HUES6 (cell line): ENCODE data around the gene SHROOM2.

Experiments
- H3K27ac ChIP-seq: 2 replicates; pipeline ENCODE4 v1.7.0; 2013; ENCODE audit warnings: low read depth, mild to moderate bottlenecking, low read length, inconsistent platforms
- H3K27me3 ChIP-seq: 2 replicates; pipeline ENCODE4 v1.6.1; 2013; ENCODE audit warnings: low read length; ENCODE audit not compliant: control insufficient read depth, insufficient read depth
- H3K36me3 ChIP-seq: 2 replicates; pipeline ENCODE4 v1.6.1; 2013; ENCODE audit warnings: low read length; ENCODE audit not compliant: control insufficient read depth, insufficient read depth
- H3K4me1 ChIP-seq: 2 replicates; pipeline ENCODE4 v1.6.1; 2013; ENCODE audit warnings: low read length; ENCODE audit not compliant: control insufficient read depth, insufficient read depth
- H3K4me3 ChIP-seq: 2 replicates; pipeline ENCODE4 v1.5.1; 2013; ENCODE audit warnings: low read depth, low read length
- H3K9ac ChIP-seq: one replicate; pipeline ENCODE4 v1.6.1; 2013; ENCODE audit warnings: mild to moderate bottlenecking, low read length
- H3K9me3 ChIP-seq: 2 replicates; pipeline ENCODE4 v1.6.1; 2013; ENCODE audit warnings: low read depth, low read length; ENCODE audit not compliant: control insufficient read depth, insufficient read depth

SHROOM2 gene

DNA sequence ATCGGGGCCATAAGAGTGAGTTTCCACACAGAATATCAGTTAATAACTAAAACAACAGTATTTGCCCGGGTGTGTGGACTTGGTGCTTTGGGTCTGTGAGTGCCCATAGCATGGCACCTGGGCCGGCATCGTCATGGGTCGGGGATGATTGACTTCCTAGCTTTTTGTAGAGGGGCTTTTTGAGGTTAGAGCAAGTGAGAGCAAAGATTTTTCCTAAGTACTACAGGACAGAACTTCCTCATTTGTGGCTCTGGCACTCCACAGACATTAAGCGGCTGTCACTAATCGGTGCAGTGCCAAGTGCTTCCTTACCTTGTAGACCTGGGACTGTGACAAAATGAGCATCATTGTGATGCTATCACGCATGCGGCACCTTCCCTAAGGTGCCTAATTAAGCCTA is 81.0 kb downstream of the SHROOM2 start:
- Histone ChIP-seq H3K4me1 (peaks cover 20% of the 10 kb centered on the region), H3K9me3 (peaks cover 10% of the 10 kb centered on the region), H3K9ac (no peak overlapping the region), H3K27ac (no peak overlapping the region), H3K36me3 (peaks cover 10% of the 10 kb centered on the region; the same call in 1 of the 2 replicates), H3K27me3 (no peaks in the 10 kb centered on the region), H3K4me3 (no peak overlapping the region)

DNA sequence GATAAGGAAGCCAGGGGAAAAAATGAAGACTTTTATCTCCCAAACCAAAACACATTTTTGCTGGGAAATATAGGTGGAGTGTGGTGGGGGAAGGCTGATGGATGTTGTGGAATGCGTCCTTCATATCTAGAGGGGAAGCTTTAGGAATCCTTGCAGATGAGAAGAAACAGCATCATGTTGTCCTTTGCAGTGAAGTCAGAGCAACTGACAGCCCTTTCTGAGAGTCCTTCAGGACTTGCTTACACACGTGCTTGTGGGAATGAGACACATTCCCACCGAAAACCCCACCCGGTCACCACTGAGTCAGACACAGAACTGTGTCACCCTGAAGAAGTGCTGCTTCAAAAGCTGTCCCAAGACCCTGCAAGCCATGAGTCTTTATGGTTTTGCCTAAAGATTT is 81.5 kb downstream of the SHROOM2 start:
- Histone ChIP-seq H3K27me3 (no peaks in the 10 kb centered on the region), H3K36me3 (peaks cover 10% of the 10 kb centered on the region; the same call in 1 of the 2 replicates), H3K4me1 (peaks cover 20% of the 10 kb centered on the region), H3K9me3 (peaks cover 6% of the 10 kb centered on the region), H3K9ac (no peak overlapping the region), H3K4me3 (no peak overlapping the region), H3K27ac (no peak overlapping the region)

GRCh38 chrX:9871701-9872268 is 85.6 kb downstream of the SHROOM2 start:
- Histone ChIP-seq H3K9me3 (peaks cover 2% of the 10 kb centered on the region; the same call in 1 of the 2 replicates), H3K9ac (no peak overlapping the region), H3K27me3 (no peaks in the 10 kb centered on the region), H3K4me3 (no peak overlapping the region), H3K4me1 (peaks cover 17% of the 10 kb centered on the region), H3K36me3 (peaks cover 9% of the 10 kb centered on the region; the same call in 1 of the 2 replicates), H3K27ac (no peak overlapping the region)

- no peak overlapping the region for H3K27ac ChIP-seq
- peaks cover 22% of the 10 kb centered on the region for H3K4me1 ChIP-seq
- H3K9ac ChIP-seq: no peak overlapping the region
- H3K27me3 ChIP-seq: no peaks in the 10 kb centered on the region
- no peak overlapping the region for H3K4me3 ChIP-seq
- peaks cover 2% of the 10 kb centered on the region; the same call in 1 of the 2 replicates for H3K9me3 ChIP-seq
- peaks cover 9% of the 10 kb centered on the region; the same call in 1 of the 2 replicates for H3K36me3 ChIP-seq
Measured at GRCh38 chrX:9873360-9873759, 87.1 kb downstream of the SHROOM2 start.

DNA sequence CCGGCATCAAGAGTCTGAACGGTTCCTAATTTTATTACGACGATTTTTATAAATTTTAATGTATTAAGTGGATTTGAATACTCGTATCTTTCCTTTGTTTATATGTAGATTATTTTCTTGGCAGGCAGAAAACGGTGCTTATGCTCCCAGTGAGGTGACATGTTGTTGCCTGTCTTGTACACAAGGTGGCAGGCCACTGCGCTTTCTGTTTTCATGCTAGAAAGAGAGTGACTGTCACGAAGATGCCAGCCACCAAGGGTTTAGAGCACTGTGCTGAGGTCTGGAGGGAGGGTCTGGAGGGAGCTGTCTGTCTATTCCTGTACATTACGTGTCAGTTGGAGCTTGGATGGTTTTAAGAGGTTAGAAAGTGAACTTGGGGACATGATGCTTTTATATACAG is 87.7 kb downstream of the SHROOM2 start:
- H3K9me3 ChIP-seq: peaks cover 2% of the 10 kb centered on the region; the same call in 1 of the 2 replicates
- peaks cover 9% of the 10 kb centered on the region; the same call in 1 of the 2 replicates for H3K36me3 ChIP-seq
- H3K4me1 ChIP-seq: peaks cover 23% of the 10 kb centered on the region
- H3K4me3 ChIP-seq: no peak overlapping the region
- H3K9ac ChIP-seq: no peak overlapping the region
- H3K27ac ChIP-seq: no peak overlapping the region
- H3K27me3 ChIP-seq: no peaks in the 10 kb centered on the region

DNA sequence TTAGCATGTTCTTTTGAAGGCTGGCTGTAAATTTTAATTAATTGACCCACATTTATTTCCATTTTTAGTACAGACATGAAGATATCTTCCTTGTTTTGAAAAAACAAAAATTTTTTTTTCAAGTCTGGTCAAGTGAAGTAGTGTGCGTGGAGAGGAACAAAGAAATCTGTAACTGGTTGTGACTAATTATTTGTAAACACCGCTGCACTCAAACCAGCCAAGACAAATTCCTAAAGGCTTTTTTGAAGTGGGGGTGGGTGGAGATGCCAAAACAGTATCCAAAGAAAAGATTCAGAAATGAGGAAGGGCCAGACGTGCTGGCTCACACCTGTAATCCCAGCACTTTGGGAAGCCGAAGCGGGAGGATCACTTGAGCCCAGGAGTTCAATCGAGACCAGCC is 88.3 kb downstream of the SHROOM2 start:
- Histone ChIP-seq H3K4me1 (peaks cover 23% of the 10 kb centered on the region), H3K9ac (no peak overlapping the region), H3K9me3 (peaks cover 2% of the 10 kb centered on the region; the same call in 1 of the 2 replicates), H3K36me3 (peaks cover 9% of the 10 kb centered on the region; the same call in 1 of the 2 replicates), H3K4me3 (no peak overlapping the region), H3K27me3 (no peaks in the 10 kb centered on the region), H3K27ac (no peak overlapping the region)

- Histone ChIP-seq H3K9me3 (peaks cover 2% of the 10 kb centered on the region; the same call in 1 of the 2 replicates), H3K4me3 (no peak overlapping the region), H3K27me3 (no peaks in the 10 kb centered on the region), H3K36me3 (peaks cover 7% of the 10 kb centered on the region; the same call in 1 of the 2 replicates), H3K27ac (no peak overlapping the region), H3K9ac (no peak overlapping the region), H3K4me1 (peaks cover 26% of the 10 kb centered on the region)
Measured at GRCh38 chrX:9875801-9876200, 89.6 kb downstream of the SHROOM2 start.

GRCh38 chrX:9876201-9876600 is 90.0 kb downstream of the SHROOM2 start:
- Histone ChIP-seq H3K4me1 (peaks cover 23% of the 10 kb centered on the region), H3K9me3 (peaks cover 2% of the 10 kb centered on the region; the same call in 1 of the 2 replicates), H3K27ac (no peak overlapping the region), H3K27me3 (no peaks in the 10 kb centered on the region), H3K36me3 (peaks cover 3% of the 10 kb centered on the region; the same call in 1 of the 2 replicates), H3K9ac (no peak overlapping the region), H3K4me3 (no peak overlapping the region)

DNA sequence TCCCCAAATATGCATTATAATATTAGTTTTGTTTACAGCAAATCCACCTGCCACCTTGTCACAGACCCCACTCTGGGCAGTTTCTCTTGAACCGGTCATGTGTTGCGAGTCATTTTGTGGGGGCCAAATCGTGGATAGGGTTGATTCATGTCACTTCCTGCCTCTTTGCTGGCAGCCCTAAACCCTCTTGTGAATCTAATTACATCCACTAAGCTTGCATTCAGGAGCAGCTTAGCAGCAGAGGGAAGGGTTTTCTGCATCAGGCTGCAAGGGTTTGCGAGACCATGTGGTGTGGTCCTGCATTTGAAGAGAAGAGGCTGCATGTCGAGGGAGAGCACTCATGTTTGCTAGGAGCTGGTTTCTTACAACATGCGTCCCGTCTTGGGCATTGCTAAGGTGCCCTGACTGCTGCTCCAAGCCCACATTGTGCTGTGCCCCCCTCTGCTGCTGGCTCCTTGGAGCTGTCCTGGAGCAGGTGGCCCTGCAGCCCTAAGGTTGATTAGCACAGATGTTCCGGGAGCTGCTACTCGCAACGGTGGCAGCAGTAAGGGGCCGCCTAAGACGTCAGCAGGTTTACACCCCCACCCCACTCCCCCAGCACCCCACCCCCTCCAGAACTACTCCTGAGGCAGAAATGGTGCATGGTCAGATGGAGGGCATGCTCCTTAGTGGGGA is 92.1 kb downstream of the SHROOM2 start:
- Histone ChIP-seq H3K4me1 (peaks cover 30% of the 10 kb centered on the region), H3K36me3 (peaks cover 3% of the 10 kb centered on the region; the same call in 1 of the 2 replicates), H3K27me3 (no peaks in the 10 kb centered on the region), H3K27ac (no peak overlapping the region), H3K9me3 (no peaks in the 10 kb centered on the region), H3K9ac (no peak overlapping the region), H3K4me3 (no peak overlapping the region)

DNA sequence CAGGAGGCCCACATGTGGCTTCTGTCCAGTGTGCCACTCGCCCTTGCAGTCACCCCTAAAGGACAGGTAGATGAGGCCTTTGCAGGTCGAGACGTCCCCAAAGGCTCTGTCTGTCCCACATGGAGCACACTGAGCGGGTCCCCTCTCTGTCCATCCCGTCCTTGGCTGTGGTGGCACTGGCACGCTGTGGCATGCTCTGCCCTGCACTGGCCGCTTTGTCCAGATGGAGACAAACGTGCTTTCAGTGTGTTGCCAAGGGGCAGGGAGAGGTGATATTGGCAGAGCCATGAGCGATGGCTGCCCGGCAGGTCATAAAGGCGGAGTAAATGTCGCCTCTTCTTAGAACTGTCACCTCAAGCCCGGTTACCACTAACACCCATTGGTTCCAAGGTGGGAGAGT is 94.0 kb downstream of the SHROOM2 start:
- Histone ChIP-seq H3K27me3 (no peaks in the 10 kb centered on the region), H3K4me3 (no peak overlapping the region), H3K27ac (no peak overlapping the region), H3K4me1 (peaks cover 29% of the 10 kb centered on the region), H3K9ac (no peak overlapping the region), H3K36me3 (peaks cover under 1% of the 10 kb centered on the region; the same call in 1 of the 2 replicates), H3K9me3 (no peaks in the 10 kb centered on the region)

DNA sequence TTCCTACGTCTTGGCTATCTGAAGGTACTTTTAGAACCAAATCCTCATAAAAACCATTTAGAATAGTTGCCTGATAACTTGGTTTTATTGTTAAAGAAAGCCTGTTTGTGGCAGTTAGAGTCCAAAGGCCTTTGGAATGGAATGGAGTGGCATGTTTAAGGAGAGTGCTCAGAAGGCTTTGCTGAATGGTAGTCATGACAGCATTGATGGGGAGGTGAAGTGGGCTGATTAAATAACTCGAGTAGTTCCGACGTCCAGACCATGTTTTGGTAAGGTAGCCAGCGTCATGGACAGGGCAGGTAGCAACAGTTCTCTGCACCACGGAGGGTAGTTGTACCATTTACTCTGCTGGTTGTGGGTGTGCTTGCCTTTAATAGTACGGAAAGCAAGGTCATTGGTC is 94.6 kb downstream of the SHROOM2 start:
- H3K36me3 ChIP-seq: peaks cover under 1% of the 10 kb centered on the region; the same call in 1 of the 2 replicates
- peaks cover 24% of the 10 kb centered on the region; the same call in 1 of the 2 replicates for H3K4me1 ChIP-seq
- no peak overlapping the region for H3K27ac ChIP-seq
- no peaks in the 10 kb centered on the region for H3K9me3 ChIP-seq
- H3K27me3 ChIP-seq: no peaks in the 10 kb centered on the region
- H3K4me3 ChIP-seq: no peak overlapping the region
- H3K9ac ChIP-seq: no peak overlapping the region
